HepG2 (cell line): ENCODE results near the gene GLE1. TPM values are rescaled to one million over a fixed set of nuclear protein-coding genes. Genes with fewer than 3 reads are reported as not detected.

Source experiments
- ADNP ChIP-seq: sonication (generic); formaldehyde crosslinking; IDR thresholded peaks from 2 replicates; pipeline ENCODE4 v1.4.0; 2020; ENCODE audit warnings: missing genetic modification reagents
- ARNT2 ChIP-seq: sonication (generic); formaldehyde crosslinking; IDR thresholded peaks from 2 replicates; pipeline ENCODE4 v1.8.0; 2022; ENCODE audit warnings: mild to moderate bottlenecking, low read depth, missing genetic modification reagents, moderate library complexity
- CBX1 ChIP-seq: IDR thresholded peaks from one replicate; pipeline ENCODE4 v1.6.1; 2016; ENCODE audit warnings: antibody characterized with exemption, low read depth
- CBX5 ChIP-seq: sonication (generic); formaldehyde crosslinking; IDR thresholded peaks from 2 replicates; pipeline ENCODE4 v1.4.0; 2020; ENCODE audit warnings: missing genetic modification reagents, borderline replicate concordance
- HOXD1 ChIP-seq: sonication (generic); formaldehyde crosslinking; IDR thresholded peaks from 2 replicates; pipeline ENCODE4 v1.5.0; 2020; ENCODE audit warnings: missing genetic modification reagents
- IRF2 ChIP-seq: IDR thresholded peaks from 2 replicates; pipeline ENCODE4 v1.6.1; 2018; ENCODE audit warnings: missing genetic modification reagents, missing compliant biosample characterization
- KLF15 ChIP-seq: sonication (generic); formaldehyde crosslinking; IDR thresholded peaks from 2 replicates; pipeline ENCODE4 v1.8.1; 2023; ENCODE audit warnings: borderline replicate concordance, mild to moderate bottlenecking, inconsistent platforms, missing genetic modification reagents, mixed read lengths
- MTF1 ChIP-seq: sonication (generic); formaldehyde crosslinking; IDR thresholded peaks from 2 replicates; pipeline ENCODE4 v1.5.0; 2020; ENCODE audit warnings: missing genetic modification reagents
- RFX5 ChIP-seq: IDR thresholded peaks from 2 replicates; pipeline ENCODE4 v1.6.1; 2011; ENCODE audit warnings: low read depth, low read length, improper control_type of control experiment
- SP2 ChIP-seq: sonication (generic); formaldehyde crosslinking; IDR thresholded peaks from 2 replicates; pipeline ENCODE4 v1.5.1; 2020; ENCODE audit warnings: mild to moderate bottlenecking, missing genetic modification reagents
- SP4 ChIP-seq: sonication (generic); formaldehyde crosslinking; IDR thresholded peaks from 2 replicates; pipeline ENCODE4 v1.8.1; 2023; ENCODE audit warnings: mild to moderate bottlenecking, missing genetic modification reagents
- TAF1 ChIP-seq: sonication (generic); formaldehyde crosslinking; IDR thresholded peaks from 2 replicates; pipeline ENCODE4 v1.4.0; 2020; ENCODE audit warnings: missing genetic modification reagents
- ZBTB7B ChIP-seq: sonication (generic); formaldehyde crosslinking; IDR thresholded peaks from 2 replicates; pipeline ENCODE4 v1.4.0; 2020; ENCODE audit warnings: missing genetic modification reagents
- ZFP36L2 ChIP-seq: sonication (generic); formaldehyde crosslinking; IDR thresholded peaks from 2 replicates; pipeline ENCODE4 v1.4.0; 2020; ENCODE audit warnings: missing genetic modification reagents
- ZNF251 ChIP-seq: sonication (generic); formaldehyde crosslinking; IDR thresholded peaks from 2 replicates; pipeline ENCODE4 v1.9.0; 2021; ENCODE audit warnings: mild to moderate bottlenecking, missing genetic modification reagents
- ZNF326 ChIP-seq: sonication (generic); formaldehyde crosslinking; IDR thresholded peaks from 2 replicates; pipeline ENCODE4 v1.4.0; 2020; ENCODE audit warnings: missing genetic modification reagents, borderline replicate concordance
- polyA plus RNA-seq, 8 experiments: library from polyadenylated mRNA; depleted of rRNA in 3 of 8; stranded (reverse) in 7 of 8; unstranded in 1 of 8; fragments of >200 nt; fragmentation: Illumina TruSeq in 4 of 8; extraction: Trizol in 4 of 8; gene quantifications; 2 replicates each; pipeline versions ENCODE4 v1.2.1 to v1.2.3, GENCODE V29; 2011 to 2016; ENCODE audit warnings: low read depth in 4 of 8, missing spikeins in 1 of 8, mixed read lengths in 1 of 8; ENCODE audit not compliant: insufficient read depth in 1 of 8
- total RNA-seq, 5 experiments: library from RNA; depleted of rRNA; stranded (reverse); fragments of >200 nt; fragmentation: Illumina TruSeq; extraction: Trizol; gene quantifications; 2 replicates each; pipeline ENCODE4 v1.2.3, GENCODE V29; 2016; ENCODE audit warnings: low read depth in 1 of 5
- TF ChIP-seq, protein P1 (sequence below): sonication (generic); formaldehyde crosslinking; IDR thresholded peaks from 2 replicates; pipeline ENCODE4 v1.4.0; 2020; ENCODE audit warnings: missing genetic modification reagents
- TF ChIP-seq, protein P2 (sequence below): sonication (generic); formaldehyde crosslinking; IDR thresholded peaks from 2 replicates; pipeline ENCODE4 v1.4.0; 2020; ENCODE audit warnings: mild to moderate bottlenecking, missing genetic modification reagents
- TF ChIP-seq, protein P3 (sequence below): sonication (generic); formaldehyde crosslinking; IDR thresholded peaks from 2 replicates; pipeline ENCODE4 v1.4.0; 2020; ENCODE audit warnings: missing genetic modification reagents, low read depth, mild to moderate bottlenecking, borderline replicate concordance
- TF ChIP-seq, protein P4 (sequence below): sonication (generic); formaldehyde crosslinking; IDR thresholded peaks from 2 replicates; pipeline ENCODE4 v1.5.0; 2020; ENCODE audit warnings: missing genetic modification reagents, mild to moderate bottlenecking, borderline replicate concordance
- TF ChIP-seq, protein P5 (sequence below): sonication (generic); formaldehyde crosslinking; IDR thresholded peaks from 2 replicates; pipeline ENCODE4 v1.4.0; 2020; ENCODE audit warnings: missing genetic modification reagents

The GLE1 gene
- total and polyA plus RNA-seq, 2 of the 13 experiments (the other 11 are each of a cell fraction or from before 2014, with no cell fraction given), result 14.7 to 28.8 TPM

GRCh38 chr9:128504485-128505413, at the start of gene GLE1 (continued):
- TF ChIP-seq, protein P1, sequence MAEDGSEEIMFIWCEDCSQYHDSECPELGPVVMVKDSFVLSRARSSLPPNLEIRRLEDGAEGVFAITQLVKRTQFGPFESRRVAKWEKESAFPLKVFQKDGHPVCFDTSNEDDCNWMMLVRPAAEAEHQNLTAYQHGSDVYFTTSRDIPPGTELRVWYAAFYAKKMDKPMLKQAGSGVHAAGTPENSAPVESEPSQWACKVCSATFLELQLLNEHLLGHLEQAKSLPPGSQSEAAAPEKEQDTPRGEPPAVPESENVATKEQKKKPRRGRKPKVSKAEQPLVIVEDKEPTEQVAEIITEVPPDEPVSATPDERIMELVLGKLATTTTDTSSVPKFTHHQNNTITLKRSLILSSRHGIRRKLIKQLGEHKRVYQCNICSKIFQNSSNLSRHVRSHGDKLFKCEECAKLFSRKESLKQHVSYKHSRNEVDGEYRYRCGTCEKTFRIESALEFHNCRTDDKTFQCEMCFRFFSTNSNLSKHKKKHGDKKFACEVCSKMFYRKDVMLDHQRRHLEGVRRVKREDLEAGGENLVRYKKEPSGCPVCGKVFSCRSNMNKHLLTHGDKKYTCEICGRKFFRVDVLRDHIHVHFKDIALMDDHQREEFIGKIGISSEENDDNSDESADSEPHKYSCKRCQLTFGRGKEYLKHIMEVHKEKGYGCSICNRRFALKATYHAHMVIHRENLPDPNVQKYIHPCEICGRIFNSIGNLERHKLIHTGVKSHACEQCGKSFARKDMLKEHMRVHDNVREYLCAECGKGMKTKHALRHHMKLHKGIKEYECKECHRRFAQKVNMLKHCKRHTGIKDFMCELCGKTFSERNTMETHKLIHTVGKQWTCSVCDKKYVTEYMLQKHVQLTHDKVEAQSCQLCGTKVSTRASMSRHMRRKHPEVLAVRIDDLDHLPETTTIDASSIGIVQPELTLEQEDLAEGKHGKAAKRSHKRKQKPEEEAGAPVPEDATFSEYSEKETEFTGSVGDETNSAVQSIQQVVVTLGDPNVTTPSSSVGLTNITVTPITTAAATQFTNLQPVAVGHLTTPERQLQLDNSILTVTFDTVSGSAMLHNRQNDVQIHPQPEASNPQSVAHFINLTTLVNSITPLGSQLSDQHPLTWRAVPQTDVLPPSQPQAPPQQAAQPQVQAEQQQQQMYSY (CRISPR knock-in tag), result no peak
- TF ChIP-seq ZFP36L2, result no peak
- no peak for TF ChIP-seq ADNP (CRISPR knock-in tag)
- no peak; the same call in 1 of the 2 replicates for TF ChIP-seq MTF1
- TF ChIP-seq HOXD1, result peak; percentile 89
- peak; percentile 72; the same call in 1 of the 2 replicates for TF ChIP-seq TAF1 (CRISPR knock-in tag)
- TF ChIP-seq ZNF326 (CRISPR knock-in tag), result no peak
- no peak for TF ChIP-seq RFX5
- peak; percentile 84 for TF ChIP-seq ZBTB7B (CRISPR knock-in tag)
- 0 out of 2 replicates have a peak, but pooled peaks have one; percentile 4 for TF ChIP-seq ZNF251 (CRISPR knock-in tag)
- peak; percentile 54 for TF ChIP-seq SP2 (CRISPR knock-in tag)
- 0 out of 2 replicates have a peak, but pooled peaks have one; percentile 77 for TF ChIP-seq KLF15 (CRISPR knock-in tag)
- TF ChIP-seq, protein P2, sequence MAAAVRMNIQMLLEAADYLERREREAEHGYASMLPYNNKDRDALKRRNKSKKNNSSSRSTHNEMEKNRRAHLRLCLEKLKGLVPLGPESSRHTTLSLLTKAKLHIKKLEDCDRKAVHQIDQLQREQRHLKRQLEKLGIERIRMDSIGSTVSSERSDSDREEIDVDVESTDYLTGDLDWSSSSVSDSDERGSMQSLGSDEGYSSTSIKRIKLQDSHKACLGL (CRISPR knock-in tag), result peak; percentile 74; the same call in 1 of the 2 replicates
- 0 out of 2 replicates have a peak, but pooled peaks have one; percentile 40 for TF ChIP-seq IRF2
- TF ChIP-seq CBX1, result no peak
- TF ChIP-seq ARNT2 (CRISPR knock-in tag), result peak; percentile 70; the same call in 1 of the 2 replicates
- TF ChIP-seq SP4 (CRISPR knock-in tag), result peak; percentile 94
- TF ChIP-seq, protein P3, sequence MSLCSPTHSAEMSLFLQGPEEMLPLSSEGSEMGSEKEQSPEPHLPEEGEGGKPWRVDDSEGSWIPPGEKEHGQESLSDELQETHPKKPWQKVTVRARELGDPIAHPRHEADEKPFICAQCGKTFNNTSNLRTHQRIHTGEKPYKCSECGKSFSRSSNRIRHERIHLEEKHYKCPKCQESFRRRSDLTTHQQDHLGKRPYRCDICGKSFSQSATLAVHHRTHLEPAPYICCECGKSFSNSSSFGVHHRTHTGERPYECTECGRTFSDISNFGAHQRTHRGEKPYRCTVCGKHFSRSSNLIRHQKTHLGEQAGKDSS (CRISPR knock-in tag), result 0 out of 2 replicates have a peak, but pooled peaks have one; percentile 57
- TF ChIP-seq, protein P4, sequence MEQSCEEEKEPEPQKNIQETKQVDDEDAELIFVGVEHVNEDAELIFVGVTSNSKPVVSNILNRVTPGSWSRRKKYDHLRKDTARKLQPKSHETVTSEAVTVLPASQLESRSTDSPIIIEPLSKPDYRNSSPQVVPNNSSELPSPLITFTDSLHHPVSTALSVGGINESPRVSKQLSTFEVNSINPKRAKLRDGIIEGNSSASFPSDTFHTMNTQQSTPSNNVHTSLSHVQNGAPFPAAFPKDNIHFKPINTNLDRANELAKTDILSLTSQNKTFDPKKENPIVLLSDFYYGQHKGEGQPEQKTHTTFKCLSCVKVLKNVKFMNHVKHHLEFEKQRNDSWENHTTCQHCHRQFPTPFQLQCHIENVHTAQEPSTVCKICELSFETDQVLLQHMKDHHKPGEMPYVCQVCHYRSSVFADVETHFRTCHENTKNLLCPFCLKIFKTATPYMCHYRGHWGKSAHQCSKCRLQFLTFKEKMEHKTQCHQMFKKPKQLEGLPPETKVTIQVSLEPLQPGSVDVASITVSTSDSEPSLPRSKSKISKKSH (CRISPR knock-in tag), result no peak
- TF ChIP-seq, protein P5, sequence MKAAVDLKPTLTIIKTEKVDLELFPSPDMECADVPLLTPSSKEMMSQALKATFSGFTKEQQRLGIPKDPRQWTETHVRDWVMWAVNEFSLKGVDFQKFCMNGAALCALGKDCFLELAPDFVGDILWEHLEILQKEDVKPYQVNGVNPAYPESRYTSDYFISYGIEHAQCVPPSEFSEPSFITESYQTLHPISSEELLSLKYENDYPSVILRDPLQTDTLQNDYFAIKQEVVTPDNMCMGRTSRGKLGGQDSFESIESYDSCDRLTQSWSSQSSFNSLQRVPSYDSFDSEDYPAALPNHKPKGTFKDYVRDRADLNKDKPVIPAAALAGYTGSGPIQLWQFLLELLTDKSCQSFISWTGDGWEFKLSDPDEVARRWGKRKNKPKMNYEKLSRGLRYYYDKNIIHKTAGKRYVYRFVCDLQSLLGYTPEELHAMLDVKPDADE (CRISPR knock-in tag), result no peak
- TF ChIP-seq CBX5 (CRISPR knock-in tag), result no peak; the same call in 1 of the 2 replicates
